Spleen (tissue), 7 donors: ENCODE measurements around the gene HMGXB3.

Experiments
- POLR2A ChIP-seq, 3 donors: fragments of 450-650 bp; IDR thresholded peaks; one replicate each; pipeline ENCODE4 v1.5.1; 2017; ENCODE audit warnings: antibody characterized with exemption in 3 of 3, mild to moderate bottlenecking in 1 of 3
- POLR2AphosphoS5 ChIP-seq, 3 donors: sonication (generic); formaldehyde crosslinking; IDR thresholded peaks; one replicate each; pipeline ENCODE4 v1.5.1; 2017; ENCODE audit warnings: antibody characterized with exemption in 3 of 3
- TF ChIP-seq, protein P1 (sequence below), 11 experiments: fragments of 200-600 bp in 7 of 11; fragments of 450-650 bp in 4 of 11; sonication (generic) in 4 of 11; IDR thresholded peaks in 8 of 11; conservative IDR thresholded peaks in 3 of 11; 1 replicate in 7 of 11; 2 replicates in 4 of 11; pipeline versions ENCODE4 v1.4.0 to v1.8.0; 2016 to 2021; ENCODE audit warnings: antibody characterized with exemption in 11 of 11, inconsistent platforms in 4 of 11, mild to moderate bottlenecking in 1 of 11
- donor health status: DM: no; HTN: no; CAD: no; lungs with moderate emphysema.
- donor health status: DM: no; HTN: no; CAD: no.
- donor health status: DM: no; HTN: no; CAD: no.

DNA sequence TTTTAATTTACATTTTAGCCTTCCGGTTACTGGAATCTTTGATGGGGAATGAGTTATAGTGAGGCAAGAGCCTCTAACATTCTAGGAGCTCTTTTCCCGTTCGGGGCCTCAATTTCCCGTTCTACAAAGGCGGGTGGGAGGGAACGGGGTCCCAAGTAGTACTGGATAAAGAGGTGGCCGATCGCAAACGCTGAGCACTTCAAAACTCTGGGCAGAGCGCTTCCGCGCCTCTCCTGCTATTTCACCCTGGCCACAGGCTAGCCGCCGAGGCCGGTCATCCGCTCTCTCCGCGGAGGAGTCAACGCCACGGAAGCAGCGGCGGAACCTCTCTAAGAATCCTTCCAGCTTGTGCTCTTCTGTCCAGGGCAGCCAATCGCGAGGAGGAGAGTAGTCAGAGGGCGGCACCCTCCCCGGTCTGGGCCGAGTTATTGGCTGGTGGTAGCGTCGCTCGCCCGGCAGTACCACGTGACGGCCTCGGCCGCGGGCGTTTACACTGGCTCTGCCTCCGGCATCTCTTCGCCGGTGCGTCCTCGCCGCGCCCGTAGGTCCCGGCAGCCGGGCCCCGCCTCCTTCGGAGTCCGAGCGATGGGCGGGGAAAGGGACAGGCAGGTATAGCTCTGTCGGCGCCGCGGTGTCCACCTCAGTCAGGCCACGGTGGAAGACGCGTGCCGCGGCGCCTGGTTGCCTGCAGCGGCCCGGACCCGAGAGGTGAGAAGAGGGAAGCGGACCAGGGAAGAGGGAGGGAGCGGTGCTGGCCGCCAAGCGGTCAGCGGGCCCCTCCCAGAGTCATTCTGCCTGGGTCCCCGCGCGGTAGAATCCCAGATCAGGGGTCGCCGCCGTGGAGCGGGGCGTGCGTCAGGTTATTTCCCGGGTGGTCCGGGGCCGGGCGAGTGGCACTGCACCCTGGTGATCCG lies 40.0 kb upstream of the HMGXB3 start, which contains the start of gene SLC26A2:
- TF ChIP-seq, protein P1, sequence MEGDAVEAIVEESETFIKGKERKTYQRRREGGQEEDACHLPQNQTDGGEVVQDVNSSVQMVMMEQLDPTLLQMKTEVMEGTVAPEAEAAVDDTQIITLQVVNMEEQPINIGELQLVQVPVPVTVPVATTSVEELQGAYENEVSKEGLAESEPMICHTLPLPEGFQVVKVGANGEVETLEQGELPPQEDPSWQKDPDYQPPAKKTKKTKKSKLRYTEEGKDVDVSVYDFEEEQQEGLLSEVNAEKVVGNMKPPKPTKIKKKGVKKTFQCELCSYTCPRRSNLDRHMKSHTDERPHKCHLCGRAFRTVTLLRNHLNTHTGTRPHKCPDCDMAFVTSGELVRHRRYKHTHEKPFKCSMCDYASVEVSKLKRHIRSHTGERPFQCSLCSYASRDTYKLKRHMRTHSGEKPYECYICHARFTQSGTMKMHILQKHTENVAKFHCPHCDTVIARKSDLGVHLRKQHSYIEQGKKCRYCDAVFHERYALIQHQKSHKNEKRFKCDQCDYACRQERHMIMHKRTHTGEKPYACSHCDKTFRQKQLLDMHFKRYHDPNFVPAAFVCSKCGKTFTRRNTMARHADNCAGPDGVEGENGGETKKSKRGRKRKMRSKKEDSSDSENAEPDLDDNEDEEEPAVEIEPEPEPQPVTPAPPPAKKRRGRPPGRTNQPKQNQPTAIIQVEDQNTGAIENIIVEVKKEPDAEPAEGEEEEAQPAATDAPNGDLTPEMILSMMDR (IDR thresholded peaks at IDR 0.05 in 8 of 11, conservative IDR thresholded peaks at IDR 0.05 in 3 of 11), result peak in 4 of 11 experiments; percentile 20 to 45 (median 24)
- peak; percentile 41 to 94 (median 78) for TF ChIP-seq POLR2A (IDR thresholded peaks at IDR 0.05)
- TF ChIP-seq POLR2AphosphoS5 (IDR thresholded peaks at IDR 0.05), result peak; percentile 96 to 99 (median 99)
